RWPE1 (cell line): ENCODE results near the gene RALGPS2.

Experiments used
- CTCF ChIA-PET: fragments of 350-600 bp; sonication (Branson Sonifier 250); formaldehyde crosslinking; extraction: SDS; loops from one replicate; lab custom pipeline; 2021; lab: Yijun Ruan, JAX
- POLR2A ChIA-PET: fragments of 400-600 bp; formaldehyde crosslinking; extraction: SDS; loops from one replicate; lab custom pipeline; 2020; ENCODE audit warnings: antibody characterized with exemption; ENCODE audit not compliant: low non-redundant PET; lab: Yijun Ruan, JAX
- DNase-seq: peaks from one replicate; pipeline ENCODE4 v3.0.0; 2012; ENCODE audit warnings: low spot score
- H3K27ac ChIP-seq: fragments of 450-650 bp; 2 replicates; pipeline ENCODE4 v1.5.1; 2017
- CTCF ChIP-seq: fragments of 450-650 bp; conservative IDR thresholded peaks from 2 replicates; pipeline ENCODE4 v1.5.1; 2017; ENCODE audit warnings: low read depth, mild to moderate bottlenecking

RALGPS2 gene

GRCh38 chr1:178693366-178693765 is 31.7 kb upstream of the RALGPS2 start:
- CTCF ChIA-PET = interaction anchor here (1.0 kb wide), 1 partner anchor 150 kb away, joined by 4 read pairs; no protein-coding TSS in a partner anchor
- TF ChIP-seq CTCF = no peak
- no peak for DNase-seq
- no peak overlapping the region for H3K27ac ChIP-seq
- POLR2A ChIA-PET = no interaction called here

GRCh38 chr1:178694923-178695525 is 30.0 kb upstream of the RALGPS2 start:
- TF ChIP-seq CTCF = no peak
- no peak for DNase-seq
- POLR2A ChIA-PET = no interaction called here
- no peak overlapping the region for H3K27ac ChIP-seq
- CTCF ChIA-PET = no interaction called here

- CTCF ChIA-PET = no interaction called here
Observed at GRCh38 chr1:178702146-178702545, 22.9 kb upstream of the RALGPS2 start.

GRCh38 chr1:178704833-178705232 is 20.2 kb upstream of the RALGPS2 start:
- POLR2A ChIA-PET = no interaction called here

More at GRCh38 chr1:178702146-178702545, 22.9 kb upstream of the RALGPS2 start:
- no peak overlapping the region for H3K27ac ChIP-seq
- POLR2A ChIA-PET = interaction anchor here (0.7 kb wide), 1 partner anchor 61 kb away, joined by 3 read pairs; no protein-coding TSS in a partner anchor
- no peak for TF ChIP-seq CTCF
- DNase-seq = peak; percentile 13

GRCh38 chr1:178706432-178706831 is 18.6 kb upstream of the RALGPS2 start:
- DNase-seq = no peak
- no peak overlapping the region for H3K27ac ChIP-seq
- TF ChIP-seq CTCF = no peak
- CTCF ChIA-PET = interaction anchor here (0.6 kb wide), 1 partner anchor 164 kb away, joined by 3 read pairs; no protein-coding TSS in a partner anchor
- POLR2A ChIA-PET = no interaction called here

More at GRCh38 chr1:178704833-178705232, 20.2 kb upstream of the RALGPS2 start:
- no peak for DNase-seq
- H3K27ac ChIP-seq = no peak overlapping the region
- CTCF ChIA-PET = interaction anchor here (0.6 kb wide), 1 partner anchor 17 kb away, joined by 3 read pairs; no protein-coding TSS in a partner anchor
- no peak for TF ChIP-seq CTCF

- DNase-seq = no peak
- H3K27ac ChIP-seq = no peak overlapping the region
- POLR2A ChIA-PET = no interaction called here
- no peak for TF ChIP-seq CTCF
- CTCF ChIA-PET = no interaction called here
Observed at GRCh38 chr1:178713259-178713658, 11.8 kb upstream of the RALGPS2 start.
